Measurements from ENCODE around the gene UGT2A2. TPM values are rescaled to one million over a fixed set of nuclear protein-coding genes. Genes with fewer than 3 reads are reported as not detected.

The UGT2A2 gene
- polyA plus RNA-seq, 1 of the 3 experiments (the other 2 are of a cell fraction): not detected

DNA sequence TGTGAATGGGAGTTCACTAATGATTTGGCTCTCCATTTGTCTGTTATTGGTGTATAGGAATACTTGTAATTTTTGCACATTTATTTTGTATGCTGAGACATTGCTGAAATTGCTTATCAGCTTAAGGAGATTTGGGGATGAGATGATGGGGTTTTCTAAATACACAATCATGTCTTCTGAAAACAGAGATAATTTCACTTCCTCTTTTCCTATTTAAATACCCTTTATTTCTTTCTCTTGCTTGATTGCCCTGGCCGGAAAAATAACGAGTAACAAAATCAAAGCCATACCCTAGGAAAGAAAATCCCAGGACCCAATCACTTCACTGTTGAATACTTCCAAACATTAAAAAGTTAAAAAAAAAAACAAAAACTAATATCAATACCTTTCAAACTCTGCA lies 76.0 kb downstream of the UGT2A2 start:
- CTCF ChIA-PET: no interaction called here
- no peaks in the 10 kb centered on the region for H3F3A ChIP-seq (replicated peaks; ENCODE audit: insufficient read depth)
- TF ChIP-seq, protein P1, sequence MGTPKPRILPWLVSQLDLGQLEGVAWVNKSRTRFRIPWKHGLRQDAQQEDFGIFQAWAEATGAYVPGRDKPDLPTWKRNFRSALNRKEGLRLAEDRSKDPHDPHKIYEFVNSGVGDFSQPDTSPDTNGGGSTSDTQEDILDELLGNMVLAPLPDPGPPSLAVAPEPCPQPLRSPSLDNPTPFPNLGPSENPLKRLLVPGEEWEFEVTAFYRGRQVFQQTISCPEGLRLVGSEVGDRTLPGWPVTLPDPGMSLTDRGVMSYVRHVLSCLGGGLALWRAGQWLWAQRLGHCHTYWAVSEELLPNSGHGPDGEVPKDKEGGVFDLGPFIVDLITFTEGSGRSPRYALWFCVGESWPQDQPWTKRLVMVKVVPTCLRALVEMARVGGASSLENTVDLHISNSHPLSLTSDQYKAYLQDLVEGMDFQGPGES (IDR thresholded peaks at IDR 0.05; ENCODE audit: low read depth, low read length): no peak
- no peak for TF ChIP-seq NFIC (IDR thresholded peaks at IDR 0.05; ENCODE audit: borderline replicate concordance)
- no peak for TF ChIP-seq TEAD4 (IDR thresholded peaks at IDR 0.05; ENCODE audit: borderline replicate concordance, insufficient read depth)
- TF ChIP-seq GATA2 (CRISPR knock-in tag; IDR thresholded peaks at IDR 0.05): no peak
- TF ChIP-seq, protein P2, sequence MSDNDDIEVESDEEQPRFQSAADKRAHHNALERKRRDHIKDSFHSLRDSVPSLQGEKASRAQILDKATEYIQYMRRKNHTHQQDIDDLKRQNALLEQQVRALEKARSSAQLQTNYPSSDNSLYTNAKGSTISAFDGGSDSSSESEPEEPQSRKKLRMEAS (IDR thresholded peaks at IDR 0.05; ENCODE audit: low read depth): no peak
- TF ChIP-seq, protein P3, sequence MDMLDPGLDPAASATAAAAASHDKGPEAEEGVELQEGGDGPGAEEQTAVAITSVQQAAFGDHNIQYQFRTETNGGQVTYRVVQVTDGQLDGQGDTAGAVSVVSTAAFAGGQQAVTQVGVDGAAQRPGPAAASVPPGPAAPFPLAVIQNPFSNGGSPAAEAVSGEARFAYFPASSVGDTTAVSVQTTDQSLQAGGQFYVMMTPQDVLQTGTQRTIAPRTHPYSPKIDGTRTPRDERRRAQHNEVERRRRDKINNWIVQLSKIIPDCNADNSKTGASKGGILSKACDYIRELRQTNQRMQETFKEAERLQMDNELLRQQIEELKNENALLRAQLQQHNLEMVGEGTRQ (IDR thresholded peaks at IDR 0.05; ENCODE audit: borderline replicate concordance, low read depth, low read length): no peak
- TF ChIP-seq FOXJ3 (CRISPR knock-in tag; IDR thresholded peaks at IDR 0.05): no peak
- no peak for TF ChIP-seq EZH2phosphoT487 (IDR thresholded peaks at IDR 0.05; ENCODE audit: borderline replicate concordance, low read depth)
- no peak for TF ChIP-seq RXRA (IDR thresholded peaks at IDR 0.05; ENCODE audit: borderline replicate concordance, low read depth)
- TF ChIP-seq POLR2AphosphoS5 (IDR thresholded peaks at IDR 0.05; ENCODE audit: low read depth, low read length): no peak
- H3K4me3 ChIP-seq (ENCODE audit: low read depth in 2 of 2, low read length in 1 of 2): no peak overlapping the region
- no peaks in the 10 kb centered on the region for H3K4me1 ChIP-seq (ENCODE audit: control insufficient read depth in 1 of 2, insufficient read depth in 2 of 2, low read depth in 1 of 2, low read length in 1 of 2)
- H3K4me2 ChIP-seq: no peak overlapping the region
- no peaks in the 10 kb centered on the region for H3K9me2 ChIP-seq
- no peaks in the 10 kb centered on the region for H4K20me1 ChIP-seq (ENCODE audit: insufficient read depth)
- H3K27ac ChIP-seq (ENCODE audit: low read depth in 2 of 2, low read length in 1 of 2): no peak overlapping the region
- H3K79me2 ChIP-seq (ENCODE audit: insufficient read depth): no peaks in the 10 kb centered on the region
- H3K9ac ChIP-seq: no peak overlapping the region
- POLR2A ChIA-PET: no interaction called here
- no peak overlapping the region for H2AFZ ChIP-seq (ENCODE audit: low read depth)
- no peaks in the 10 kb centered on the region for H3K9me3 ChIP-seq
- H3K36me3 ChIP-seq (replicated peaks in 1 of 2; ENCODE audit: control insufficient read depth in 1 of 2, insufficient read depth in 2 of 2, low read length in 1 of 2): no peaks in the 10 kb centered on the region
- no peaks in the 10 kb centered on the region for H3K27me3 ChIP-seq (ENCODE audit: insufficient read depth)
- 6% methylated on average over 2 of the region's 2 CpGs for WGBS (ENCODE audit: low lambda C conversion rate)
- no peak for DNase-seq

DNA sequence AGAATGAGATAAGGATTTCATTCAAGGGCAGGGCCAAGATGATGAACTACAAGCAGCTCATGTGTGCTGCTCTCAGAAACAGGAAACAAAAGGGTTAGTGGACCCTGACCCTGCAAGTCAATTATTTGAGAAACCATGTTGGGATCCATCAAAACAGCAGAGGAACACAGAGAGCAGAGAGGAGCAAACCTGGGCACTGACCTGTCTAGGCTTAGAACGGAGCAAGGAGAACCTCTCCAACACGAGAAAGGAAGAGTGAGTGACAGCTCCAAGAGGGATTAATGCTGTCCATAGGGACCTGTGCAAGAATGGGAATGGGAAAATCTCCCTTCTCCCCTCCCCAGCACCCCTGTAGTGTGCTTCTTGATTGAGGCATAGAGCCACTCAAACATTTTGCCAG lies 89.8 kb downstream of the UGT2A2 start:
- no peaks in the 10 kb centered on the region for H3K27me3 ChIP-seq (ENCODE audit: insufficient read depth)
- H4K20me1 ChIP-seq (ENCODE audit: insufficient read depth): no peaks in the 10 kb centered on the region
- no peak overlapping the region for H3K9ac ChIP-seq
- H3K4me3 ChIP-seq (ENCODE audit: low read depth in 2 of 2, low read length in 1 of 2): no peak overlapping the region
- no peaks in the 10 kb centered on the region for H3F3A ChIP-seq (replicated peaks; ENCODE audit: insufficient read depth)
- no peaks in the 10 kb centered on the region for H3K4me1 ChIP-seq (ENCODE audit: control insufficient read depth in 1 of 2, insufficient read depth in 2 of 2, low read depth in 1 of 2, low read length in 1 of 2)
- no peaks in the 10 kb centered on the region for H3K36me3 ChIP-seq (replicated peaks in 1 of 2; ENCODE audit: control insufficient read depth in 1 of 2, insufficient read depth in 2 of 2, low read length in 1 of 2)
- 6% methylated on average over 2 of the region's 2 CpGs for WGBS (ENCODE audit: low lambda C conversion rate)
- ChIA-PET POLR2A (no interaction called here), CTCF (interaction anchor here (0.9 kb wide), 1 partner anchor 34 kb away, joined by 3 read pairs; no protein-coding TSS in a partner anchor)
- H3K9me3 ChIP-seq: no peaks in the 10 kb centered on the region
- no peak overlapping the region for H2AFZ ChIP-seq (ENCODE audit: low read depth)
- DNase-seq: no peak
- H3K9me2 ChIP-seq: no peaks in the 10 kb centered on the region; the same call in 1 of the 2 replicates
- TF ChIP-seq, protein P2 (IDR thresholded peaks at IDR 0.05; ENCODE audit: low read depth): no peak
- TF ChIP-seq JUND (IDR thresholded peaks at IDR 0.05): no peak
- TF ChIP-seq, protein P4, sequence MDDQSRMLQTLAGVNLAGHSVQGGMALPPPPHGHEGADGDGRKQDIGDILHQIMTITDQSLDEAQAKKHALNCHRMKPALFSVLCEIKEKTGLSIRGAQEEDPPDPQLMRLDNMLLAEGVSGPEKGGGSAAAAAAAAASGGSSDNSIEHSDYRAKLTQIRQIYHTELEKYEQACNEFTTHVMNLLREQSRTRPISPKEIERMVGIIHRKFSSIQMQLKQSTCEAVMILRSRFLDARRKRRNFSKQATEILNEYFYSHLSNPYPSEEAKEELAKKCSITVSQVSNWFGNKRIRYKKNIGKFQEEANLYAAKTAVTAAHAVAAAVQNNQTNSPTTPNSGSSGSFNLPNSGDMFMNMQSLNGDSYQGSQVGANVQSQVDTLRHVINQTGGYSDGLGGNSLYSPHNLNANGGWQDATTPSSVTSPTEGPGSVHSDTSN (IDR thresholded peaks at IDR 0.05): no peak
- TF ChIP-seq, protein P3 (IDR thresholded peaks at IDR 0.05; ENCODE audit: borderline replicate concordance, low read depth, low read length): no peak
- no peak for TF ChIP-seq EP300 (IDR thresholded peaks at IDR 0.05; ENCODE audit: borderline replicate concordance in 1 of 2, low read depth in 1 of 2, low read length in 1 of 2)
- no peak for TF ChIP-seq FOXM1 (IDR thresholded peaks at IDR 0.05; ENCODE audit: low read depth)
- TF ChIP-seq TAF1 (IDR thresholded peaks at IDR 0.05; ENCODE audit: borderline replicate concordance, low read depth, low read length): no peak
- TF ChIP-seq MEF2A (IDR thresholded peaks at IDR 0.05; ENCODE audit: borderline replicate concordance, low read depth): no peak
- TF ChIP-seq, protein P5, sequence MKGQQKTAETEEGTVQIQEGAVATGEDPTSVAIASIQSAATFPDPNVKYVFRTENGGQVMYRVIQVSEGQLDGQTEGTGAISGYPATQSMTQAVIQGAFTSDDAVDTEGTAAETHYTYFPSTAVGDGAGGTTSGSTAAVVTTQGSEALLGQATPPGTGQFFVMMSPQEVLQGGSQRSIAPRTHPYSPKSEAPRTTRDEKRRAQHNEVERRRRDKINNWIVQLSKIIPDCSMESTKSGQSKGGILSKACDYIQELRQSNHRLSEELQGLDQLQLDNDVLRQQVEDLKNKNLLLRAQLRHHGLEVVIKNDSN (IDR thresholded peaks at IDR 0.05; ENCODE audit: borderline replicate concordance, low read depth): no peak
- no peak for TF ChIP-seq RAD21 (IDR thresholded peaks at IDR 0.05; ENCODE audit: low read length)
- TF ChIP-seq RXRA (IDR thresholded peaks at IDR 0.05; ENCODE audit: borderline replicate concordance, low read depth): no peak
- no peak for TF ChIP-seq GATA2 (CRISPR knock-in tag; IDR thresholded peaks at IDR 0.05)
- no peak for TF ChIP-seq FOSL2 (IDR thresholded peaks at IDR 0.05; ENCODE audit: borderline replicate concordance, low read depth)
- no peak overlapping the region for H3K4me2 ChIP-seq
- H3K27ac ChIP-seq (ENCODE audit: low read depth in 2 of 2, low read length in 1 of 2): no peak overlapping the region
- H3K79me2 ChIP-seq (ENCODE audit: insufficient read depth): no peaks in the 10 kb centered on the region
